ENCODE data around the gene RIPK4. TPM values are rescaled to one million over a fixed set of nuclear protein-coding genes. Genes with fewer than 3 reads are reported as not detected.
A peak's percentile ranks its signal among the peaks of the same experiment; 100 is the strongest.

RIPK4 gene
- total and polyA plus RNA-seq, 3 donors from 2014 or later = 3.9 to 10.2 (median 5.9) TPM

DNA sequence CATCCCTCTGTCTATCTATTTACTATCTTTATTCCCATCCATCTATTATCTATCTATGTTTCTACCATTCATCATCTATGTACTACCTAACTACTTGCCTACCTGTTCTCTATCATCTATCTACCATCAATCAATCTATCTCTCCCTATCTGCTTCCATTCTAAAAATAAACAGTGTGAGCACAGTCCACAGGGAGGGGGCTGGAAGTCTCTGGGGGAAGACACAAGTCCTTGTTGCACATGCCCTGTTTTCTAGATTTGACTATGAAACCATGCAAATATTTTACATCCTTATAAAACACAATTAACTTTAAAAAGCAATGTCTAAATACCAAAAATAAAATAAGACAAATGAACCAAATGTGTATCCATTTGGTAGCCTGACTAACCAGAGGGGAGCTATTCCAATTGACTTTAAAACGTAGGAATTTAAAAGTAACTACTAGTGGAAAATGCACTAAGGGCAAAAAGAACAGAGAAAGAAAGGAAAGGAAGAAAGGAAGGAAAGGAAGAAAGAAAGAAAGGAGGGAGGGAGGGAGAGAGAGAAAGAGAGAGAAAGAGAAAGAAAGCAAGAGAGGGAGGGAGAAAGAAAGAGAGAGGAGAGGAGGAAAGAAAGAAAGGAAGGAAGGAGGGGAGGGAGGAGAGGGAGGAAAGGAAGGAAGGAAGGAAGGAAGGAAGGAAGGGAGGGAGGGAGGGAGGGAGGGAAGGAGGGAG is 13.6 kb upstream of the RIPK4 start:
- TF ChIP-seq POLR2A (IDR thresholded peaks at IDR 0.05) = no peak
- TF ChIP-seq CTCF (IDR thresholded peaks at IDR 0.05) = no peak
- Histone ChIP-seq H3K4me1 (no peaks in the 10 kb centered on the region), H3K27ac (no peak overlapping the region), H3K9me3 (no peaks in the 10 kb centered on the region), H3K4me3 (no peak overlapping the region), H3K36me3 (ENCODE audit: low read depth, missing control alignments) (no peaks in the 10 kb centered on the region), H3K27me3 (no peaks in the 10 kb centered on the region)
- DNase-seq = no peak
- 66 to 78% methylated on average over 1 of the region's 1 CpG for WGBS, 2 donors
- intact Hi-C loops (cut with DNase I; ENCODE audit: low total_unique reads) = no loop called here

DNA sequence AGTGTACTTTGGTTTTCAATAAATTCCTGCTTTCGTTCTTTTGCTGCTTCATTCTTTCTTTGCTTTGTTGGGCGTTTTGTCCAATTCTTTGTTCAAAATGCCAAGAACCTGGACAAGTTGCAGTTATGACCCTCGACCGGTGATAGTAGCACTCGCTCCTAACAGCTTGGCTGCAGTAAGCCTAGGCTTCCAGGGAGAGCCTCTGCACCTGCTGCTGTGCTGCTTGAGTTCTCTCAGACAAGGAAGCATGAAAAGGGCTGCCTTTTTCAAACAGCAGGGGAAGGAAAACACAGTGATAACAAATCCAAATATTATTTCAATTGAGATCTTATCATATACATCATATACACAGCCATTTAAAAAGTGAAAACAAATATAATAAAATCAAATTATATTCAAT is 12.8 kb upstream of the RIPK4 start:
- no peak overlapping the region for H3K27ac ChIP-seq
- H3K36me3 ChIP-seq (ENCODE audit: low read depth, missing control alignments) = no peaks in the 10 kb centered on the region
- H3K4me3 ChIP-seq = no peak overlapping the region
- no peaks in the 10 kb centered on the region for H3K4me1 ChIP-seq
- no peaks in the 10 kb centered on the region for H3K9me3 ChIP-seq
- no peak for DNase-seq
- no peaks in the 10 kb centered on the region for H3K27me3 ChIP-seq
- 16 to 34% methylated on average over 5 of the region's 5 CpGs for whole genome bisulfite sequencing, 2 donors
- TF ChIP-seq POLR2A (IDR thresholded peaks at IDR 0.05) (no peak), CTCF (IDR thresholded peaks at IDR 0.05) (no peak)
- intact Hi-C loops (cut with DNase I; ENCODE audit: low total_unique reads) = loop anchor here (5.0 to 10.0 kb wide), 2 partner anchors 167 to 495 kb away; no protein-coding TSS in a partner anchor

DNA sequence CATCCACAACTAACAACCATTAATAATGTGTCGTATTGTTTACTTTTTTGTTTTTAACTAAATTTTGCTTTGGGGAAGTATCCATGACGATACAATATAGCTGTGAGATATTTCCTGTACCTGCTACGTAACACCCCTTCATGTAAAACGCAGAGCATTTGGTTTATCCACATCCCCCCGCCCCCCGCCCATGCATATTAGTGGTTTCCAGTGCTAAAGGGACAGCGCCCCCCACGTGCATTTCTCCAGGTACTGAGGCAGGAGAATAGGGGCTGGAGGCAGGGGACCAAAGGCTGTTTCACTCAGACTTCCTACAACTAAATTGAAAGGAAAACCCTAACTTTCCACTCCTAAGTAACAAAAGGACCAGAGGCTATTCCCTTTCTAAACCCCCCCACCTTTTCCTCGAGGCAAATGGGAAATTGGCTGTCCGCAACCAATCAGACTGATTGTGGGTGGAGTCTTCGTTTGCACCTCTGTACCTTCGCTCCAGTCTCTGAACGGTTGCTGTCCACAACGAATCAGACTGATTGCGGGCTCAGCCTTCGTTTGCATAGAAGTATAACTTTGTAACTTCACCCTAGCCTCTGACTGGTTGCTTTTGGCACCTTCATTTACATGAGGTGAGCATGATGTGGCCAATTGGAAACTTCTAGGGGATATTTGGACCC is 12.2 kb upstream of the RIPK4 start:
- no peak for DNase-seq

GRCh38 chr21:41777951-41778815 is 11.3 kb upstream of the RIPK4 start:
- H3K4me1 ChIP-seq = no peaks in the 10 kb centered on the region
- no peaks in the 10 kb centered on the region for H3K36me3 ChIP-seq (ENCODE audit: low read depth, missing control alignments)
- H3K27ac ChIP-seq = no peak overlapping the region
- no peaks in the 10 kb centered on the region for H3K27me3 ChIP-seq
- intact Hi-C loops (cut with DNase I; ENCODE audit: low total_unique reads) = loop anchor here (5.0 to 10.0 kb wide), 2 partner anchors 166 to 493 kb away; no protein-coding TSS in a partner anchor
- TF ChIP-seq CTCF (IDR thresholded peaks at IDR 0.05) = peak; percentile 67 to 87 (median 82)
- no peak for TF ChIP-seq POLR2A (IDR thresholded peaks at IDR 0.05)
- no peaks in the 10 kb centered on the region for H3K9me3 ChIP-seq
- WGBS, 2 donors = 11 to 16% methylated on average over 25 to 38 of the region's 45 CpGs
- peak overlapping the region in 1 of 2 donors; percentile 15 for H3K4me3 ChIP-seq
- peak; percentile 90 for DNase-seq

More for the DNA sequence above, 12.2 kb upstream of the RIPK4 start:
- Histone ChIP-seq H3K4me1 (no peaks in the 10 kb centered on the region), H3K27ac (no peak overlapping the region), H3K27me3 (no peaks in the 10 kb centered on the region), H3K4me3 (no peak overlapping the region), H3K9me3 (no peaks in the 10 kb centered on the region), H3K36me3 (ENCODE audit: low read depth, missing control alignments) (no peaks in the 10 kb centered on the region)
- TF ChIP-seq CTCF (IDR thresholded peaks at IDR 0.05) = no peak
- TF ChIP-seq POLR2A (IDR thresholded peaks at IDR 0.05) = no peak
- 12 to 15% methylated on average over 16 of the region's 16 CpGs for WGBS, 2 donors
- intact Hi-C loops (cut with DNase I; ENCODE audit: low total_unique reads) = loop anchor here (5.0 to 10.0 kb wide), 2 partner anchors 167 to 494 kb away; no protein-coding TSS in a partner anchor

Data from testis (tissue), 3 donors.